GM12865 (cell line): ENCODE results near the gene PHYHIPL.
A peak's percentile ranks its signal among the peaks of the same experiment; 100 is the strongest.
"Not testable (repeated sequence)": the region's sequence is repeated elsewhere in the genome, so short reads cannot be mapped to it uniquely, and the experiment has no call there.

Source experiments
- DNase-seq: peaks from one replicate; pipeline ENCODE4 v3.0.0; 2010; ENCODE audit warnings: low read depth
- H3K4me3 ChIP-seq: 2 replicates; pipeline ENCODE4 v1.5.1; 2011; ENCODE audit warnings: mild to moderate bottlenecking, low read depth, low read length, control low read depth
- CTCF ChIP-seq: IDR thresholded peaks from 2 replicates; pipeline ENCODE4 v1.5.1; 2011; ENCODE audit warnings: low read length, control low read depth, low read depth, inconsistent platforms; ENCODE audit not compliant: insufficient read depth; ENCODE audit errors: missing control alignments

The PHYHIPL gene

DNA sequence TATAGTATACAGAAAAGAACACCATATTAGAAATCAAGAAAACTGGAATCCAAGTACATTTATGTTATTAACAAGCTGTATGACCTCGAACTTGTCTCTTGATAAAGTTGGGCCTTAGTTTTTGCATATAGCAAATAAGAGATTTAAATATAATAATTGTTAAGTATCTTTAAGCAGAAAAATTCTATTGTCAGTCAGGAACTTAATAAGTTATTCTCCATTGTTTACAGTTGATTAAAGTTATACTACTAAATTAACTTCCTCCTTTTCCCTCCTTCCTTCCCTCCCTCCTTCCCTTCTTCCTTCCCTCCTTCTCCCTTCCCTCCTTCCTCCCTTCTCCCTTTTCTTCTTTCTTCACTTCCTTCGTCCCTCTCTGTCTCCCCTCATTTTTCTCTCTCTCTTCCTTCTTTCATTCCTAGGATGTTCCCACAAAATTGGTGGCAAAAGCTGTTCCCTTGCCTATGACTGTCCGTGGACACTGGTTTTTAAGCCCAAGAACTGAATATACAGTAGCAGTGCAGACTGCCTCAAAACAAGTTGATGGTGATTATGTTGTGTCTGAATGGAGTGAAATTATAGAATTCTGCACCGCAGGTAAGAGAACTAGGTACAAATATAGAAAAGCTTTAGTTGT lies 59.7 kb downstream of the PHYHIPL start:
- no peak overlapping the region for H3K4me3 ChIP-seq
- no peak for TF ChIP-seq CTCF
- no peak for DNase-seq

- no peak for DNase-seq
- H3K4me3 ChIP-seq = no peak overlapping the region
- TF ChIP-seq CTCF = no peak
Measured at GRCh38 chr10:59237775-59238174, 61.3 kb downstream of the PHYHIPL start.

DNA sequence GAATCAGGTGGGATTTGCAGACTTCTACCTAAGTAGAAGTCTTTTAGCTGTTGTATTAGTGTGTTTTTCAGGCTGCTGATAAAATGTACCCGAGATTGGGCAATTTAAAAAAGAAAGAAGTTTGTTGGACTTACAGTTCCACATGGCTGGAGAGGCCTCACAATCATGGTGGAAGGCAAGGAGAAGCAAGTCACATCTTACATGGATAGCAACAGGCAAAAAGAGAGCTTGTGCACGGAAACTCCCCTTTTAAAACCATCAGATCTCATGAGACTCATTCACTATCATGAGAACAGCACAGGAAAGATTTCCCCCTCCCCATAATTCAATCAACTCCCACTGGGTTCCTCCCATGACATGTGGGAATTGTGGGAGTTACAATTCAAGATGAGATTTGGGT lies 62.7 kb downstream of the PHYHIPL start:
- not testable (repeated sequence) for H3K4me3 ChIP-seq, DNase-seq

DNA sequence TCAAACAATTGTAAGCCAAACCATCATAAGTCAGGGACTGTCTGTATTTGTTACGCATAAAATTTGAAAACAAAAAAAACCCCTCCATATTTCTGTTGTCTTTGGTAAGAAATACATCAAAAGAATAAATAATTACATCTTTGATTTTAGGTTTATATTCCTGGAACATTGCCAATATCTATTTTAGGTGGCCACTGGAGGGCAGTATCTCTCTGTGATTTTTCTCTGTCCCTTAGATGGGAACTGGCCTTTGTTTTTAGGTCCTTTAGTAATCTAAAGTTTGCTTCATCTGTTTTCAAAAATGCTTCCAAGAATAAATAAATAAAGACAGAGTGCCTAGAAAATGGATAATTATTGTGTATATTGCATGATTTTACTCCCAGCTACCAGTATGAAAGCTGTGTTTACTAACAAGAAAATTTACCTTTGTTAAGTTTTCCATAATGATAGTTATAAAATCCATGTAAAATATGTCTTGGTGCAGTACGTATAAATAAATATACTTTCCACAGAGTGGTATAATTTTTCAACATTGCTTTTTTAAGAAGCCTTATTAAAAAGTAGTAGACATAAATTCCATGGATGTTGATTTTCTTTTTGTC lies 64.2 kb downstream of the PHYHIPL start:
- peak; percentile 34 for TF ChIP-seq CTCF
- no peak overlapping the region for H3K4me3 ChIP-seq
- DNase-seq = peak; percentile 44

DNA sequence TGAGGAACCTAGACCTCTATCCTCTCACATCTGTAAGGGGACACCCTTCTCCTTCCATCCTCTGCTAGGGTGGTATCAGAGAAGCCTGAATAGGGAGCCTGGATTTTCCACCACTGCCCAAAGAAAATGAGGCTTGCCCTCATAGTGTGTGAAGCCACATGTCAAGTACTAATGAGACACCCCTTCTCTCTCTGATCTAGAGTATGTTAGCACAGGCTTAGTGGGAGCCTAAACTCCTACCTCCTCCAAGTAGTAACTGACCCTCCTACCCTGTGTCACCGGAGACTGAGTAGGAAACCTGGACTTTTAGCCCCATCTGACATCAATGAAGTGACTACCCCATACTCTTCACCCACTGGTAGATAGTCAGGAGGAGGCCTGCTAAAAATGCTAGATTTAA lies 65.6 kb downstream of the PHYHIPL start:
- H3K4me3 ChIP-seq = no peak overlapping the region
- DNase-seq = no peak
- TF ChIP-seq CTCF = no peak

DNA sequence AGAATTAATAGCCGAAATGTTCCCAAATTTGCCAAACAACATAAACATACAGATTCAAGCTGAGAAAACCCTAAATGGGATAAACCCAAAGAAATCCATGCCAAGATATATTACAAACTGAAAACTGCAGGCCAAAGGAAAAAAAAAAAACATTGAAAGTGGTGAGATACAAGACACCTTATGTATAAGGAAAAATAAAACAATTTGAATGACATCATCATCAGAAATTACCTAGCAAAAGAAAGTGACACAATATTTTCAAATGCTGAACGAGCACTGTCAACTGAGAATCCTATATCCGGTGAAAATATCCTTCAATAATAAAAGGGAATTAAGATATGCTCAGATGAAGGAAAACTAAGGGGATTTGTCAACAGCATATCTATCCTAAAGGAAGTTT lies 66.5 kb downstream of the PHYHIPL start:
- no peak for TF ChIP-seq CTCF
- H3K4me3 ChIP-seq = no peak overlapping the region
- no peak for DNase-seq

DNA sequence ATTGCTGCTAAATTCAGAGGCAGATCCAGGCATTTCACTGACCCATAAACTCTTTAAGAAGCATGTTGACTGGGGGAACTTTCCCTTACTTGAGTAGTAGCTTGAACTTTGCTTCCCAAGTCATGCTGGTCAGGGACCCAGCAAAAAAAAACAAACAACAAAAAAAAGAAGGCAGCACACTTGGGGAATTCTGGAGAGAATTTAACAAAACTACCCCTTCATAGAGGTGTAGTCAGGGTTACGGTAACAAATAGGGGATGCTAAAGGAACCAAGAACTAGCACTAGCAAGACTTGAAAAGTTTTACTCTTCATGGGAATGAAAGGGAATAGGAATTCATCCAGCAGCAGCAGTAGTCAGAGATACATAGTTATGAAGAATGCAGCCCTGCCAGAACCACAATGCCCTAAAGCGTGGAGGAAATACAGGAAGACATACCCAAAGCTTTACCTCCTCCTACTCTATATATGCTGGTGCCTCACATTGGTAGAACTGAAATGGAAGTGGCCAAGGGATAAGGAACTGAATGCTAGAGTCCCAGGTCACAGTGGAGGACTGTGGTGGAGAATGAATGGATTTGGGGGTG lies 67.3 kb downstream of the PHYHIPL start:
- DNase-seq = no peak
- TF ChIP-seq CTCF = no peak
- H3K4me3 ChIP-seq = no peak overlapping the region
